ENCODE data around the gene MCCC2.

GRCh38 chr5:71701407-71701806, 114.3 kb downstream of the MCCC2 start:
- TF ChIP-seq CTCF (IDR thresholded peaks at IDR 0.05) = no peak
- no peak for TF ChIP-seq POLR2A (IDR thresholded peaks at IDR 0.05)
